Measurements from ENCODE around the gene VENTX. TPM values are rescaled to one million over a fixed set of nuclear protein-coding genes. Genes with fewer than 3 reads are reported as not detected.

Gene VENTX
- total RNA-seq, 1 experiment from 2014 or later, result not detected

GRCh38 chr10:133277277-133277992, 39.8 kb downstream of the VENTX start:
- Histone ChIP-seq H3K27ac (ENCODE audit: low read length) (peak overlapping the region; percentile 98), H3K79me2 (ENCODE audit: low read length) (peaks cover 32% of the 10 kb centered on the region), H3K9me2 (replicated peaks; ENCODE audit: low read length) (no peaks in the 10 kb centered on the region), H3K9ac (ENCODE audit: low read length) (peak overlapping the region; percentile 96), H2AFZ (ENCODE audit: low read length) (no peak overlapping the region), H3K4me2 (ENCODE audit: low read length) (peak overlapping the region; percentile 97), H4K20me1 (ENCODE audit: low read length) (no peaks in the 10 kb centered on the region), H3K36me3 (ENCODE audit: low read depth, low read length) (no peaks in the 10 kb centered on the region; the same call in 1 of the 2 replicates), H3K27me3 (ENCODE audit: low read length) (no peaks in the 10 kb centered on the region), H3K9me3 (ENCODE audit: low read length) (no peaks in the 10 kb centered on the region), H3K4me3 (ENCODE audit: low read length) (peak overlapping the region; percentile 51), H3F3A (ENCODE audit: low read length, unreplicated experiment) (peaks cover 4% of the 10 kb centered on the region), H3K4me1 (ENCODE audit: insufficient read depth, low read length) (peaks cover 54% of the 10 kb centered on the region)
- DNase-seq (no peak), ATAC-seq (no peak)
- ChIA-PET POLR2A (ENCODE audit: unreplicated experiment) (no interaction called here), CTCF (no interaction called here)
- intact Hi-C loops (cut with micrococcal nuclease), result no loop called here
- BruUV-seq (replicated peaks), result no TSS peak
- TF ChIP-seq CTCF (conservative IDR thresholded peaks at IDR 0.05; ENCODE audit: low read depth, low read length) (no peak), EZH2 (IDR thresholded peaks at IDR 0.05; ENCODE audit: low read length, unreplicated experiment) (no peak), EZH2phosphoT487 (IDR thresholded peaks at IDR 0.05; ENCODE audit: borderline replicate concordance, low read length) (no peak)

GRCh38 chr10:133277993-133278576, 40.4 kb downstream of the VENTX start:
- DNase-seq, result peak; percentile 6
- BruUV-seq (replicated peaks), result no TSS peak
- no peak for ATAC-seq
- Histone ChIP-seq H3K4me1 (ENCODE audit: insufficient read depth, low read length) (peaks cover 54% of the 10 kb centered on the region), H3K9me3 (ENCODE audit: low read length) (no peaks in the 10 kb centered on the region), H3K4me2 (ENCODE audit: low read length) (peak overlapping the region; percentile 97), H3K79me2 (ENCODE audit: low read length) (peaks cover 32% of the 10 kb centered on the region), H3K36me3 (ENCODE audit: low read depth, low read length) (peaks cover 3% of the 10 kb centered on the region; the same call in 1 of the 2 replicates), H3K4me3 (ENCODE audit: low read length) (peak overlapping the region; percentile 51; the same call in 1 of the 2 replicates), H3K9ac (ENCODE audit: low read length) (peak overlapping the region; percentile 96), H3K27me3 (ENCODE audit: low read length) (no peaks in the 10 kb centered on the region), H2AFZ (ENCODE audit: low read length) (no peak overlapping the region), H3K9me2 (replicated peaks; ENCODE audit: low read length) (no peaks in the 10 kb centered on the region), H4K20me1 (ENCODE audit: low read length) (no peaks in the 10 kb centered on the region), H3K27ac (ENCODE audit: low read length) (peak overlapping the region; percentile 98), H3F3A (ENCODE audit: low read length, unreplicated experiment) (peaks cover 4% of the 10 kb centered on the region)
- ChIA-PET POLR2A (ENCODE audit: unreplicated experiment) (interaction anchor here (0.8 kb wide), 1 partner anchor 16 kb away, joined by 3 read pairs; no protein-coding TSS in a partner anchor), CTCF (no interaction called here)
- TF ChIP-seq CTCF (conservative IDR thresholded peaks at IDR 0.05; ENCODE audit: low read depth, low read length) (no peak), EZH2phosphoT487 (IDR thresholded peaks at IDR 0.05; ENCODE audit: borderline replicate concordance, low read length) (no peak), EZH2 (IDR thresholded peaks at IDR 0.05; ENCODE audit: low read length, unreplicated experiment) (no peak)
- intact Hi-C loops (cut with micrococcal nuclease), result no loop called here

Data from PC-3 (cell line).